IPS-15b (cell line): ENCODE results near the gene HOXB6.
A peak's percentile ranks its signal among the peaks of the same experiment; 100 is the strongest.

Source experiments
- H3K27me3 ChIP-seq: one replicate; pipeline ENCODE4 v1.6.1; 2013; ENCODE audit warnings: low read length; ENCODE audit not compliant: control insufficient read depth, insufficient read depth
- H3K36me3 ChIP-seq: one replicate; pipeline ENCODE4 v1.6.1; 2013; ENCODE audit warnings: low read length; ENCODE audit not compliant: control insufficient read depth, insufficient read depth
- H3K4me1 ChIP-seq: one replicate; pipeline ENCODE4 v1.6.1; 2013; ENCODE audit warnings: mild to moderate bottlenecking, low read length; ENCODE audit not compliant: control insufficient read depth, insufficient read depth
- H3K4me3 ChIP-seq: one replicate; pipeline ENCODE4 v1.5.1; 2013; ENCODE audit warnings: low read depth, low read length
- H3K9ac ChIP-seq: one replicate; pipeline ENCODE4 v1.6.1; 2013; ENCODE audit warnings: low read depth, mild to moderate bottlenecking, low read length
- H3K9me3 ChIP-seq: one replicate; pipeline ENCODE4 v1.6.1; 2013; ENCODE audit warnings: mild to moderate bottlenecking, low read length; ENCODE audit not compliant: control insufficient read depth, insufficient read depth

Gene HOXB6

DNA sequence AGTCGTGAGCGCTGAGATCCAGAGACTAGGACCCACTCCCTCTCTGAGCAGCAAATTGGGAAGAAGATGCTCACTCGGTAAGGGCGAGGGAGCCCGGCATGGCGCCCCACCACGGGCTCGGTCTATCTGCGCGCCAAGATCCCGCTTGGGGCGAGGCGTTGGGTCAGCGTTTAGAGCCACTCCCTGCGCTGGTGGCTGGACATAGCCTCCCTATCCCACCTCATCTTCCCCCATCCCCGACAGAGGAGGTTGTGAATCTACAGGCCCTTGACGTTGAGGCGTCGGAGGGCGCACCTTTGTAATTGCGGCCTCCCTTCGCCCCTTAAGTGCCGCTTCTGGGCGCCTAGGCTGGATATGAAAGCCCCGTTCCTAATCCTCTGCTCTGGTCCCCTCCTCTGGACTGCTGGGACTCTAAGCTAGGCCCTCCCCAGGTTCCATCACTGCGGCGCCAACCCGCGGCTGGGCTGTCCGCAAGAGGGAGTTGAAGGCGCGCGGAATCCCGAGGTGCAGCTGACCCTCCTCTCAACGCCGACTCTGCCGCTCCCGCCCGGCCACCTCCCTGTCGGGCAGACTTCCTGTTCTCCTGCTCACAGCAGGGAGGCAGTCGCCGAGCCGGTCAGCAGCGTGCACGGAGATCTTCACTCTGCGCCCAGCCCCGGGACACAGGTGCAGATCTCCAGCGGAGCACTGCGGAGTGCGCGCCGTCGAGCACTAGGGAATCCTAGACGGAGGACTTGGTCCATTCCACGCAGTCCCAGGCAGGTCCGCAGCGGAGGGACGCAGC, 37.5 kb upstream of the HOXB6 start:
- H3K9ac ChIP-seq = no peak overlapping the region
- H3K9me3 ChIP-seq = no peaks in the 10 kb centered on the region
- H3K36me3 ChIP-seq = no peaks in the 10 kb centered on the region
- H3K4me1 ChIP-seq = no peaks in the 10 kb centered on the region
- H3K27me3 ChIP-seq = peaks cover 98% of the 10 kb centered on the region
- H3K4me3 ChIP-seq = peak overlapping the region; percentile 30

DNA sequence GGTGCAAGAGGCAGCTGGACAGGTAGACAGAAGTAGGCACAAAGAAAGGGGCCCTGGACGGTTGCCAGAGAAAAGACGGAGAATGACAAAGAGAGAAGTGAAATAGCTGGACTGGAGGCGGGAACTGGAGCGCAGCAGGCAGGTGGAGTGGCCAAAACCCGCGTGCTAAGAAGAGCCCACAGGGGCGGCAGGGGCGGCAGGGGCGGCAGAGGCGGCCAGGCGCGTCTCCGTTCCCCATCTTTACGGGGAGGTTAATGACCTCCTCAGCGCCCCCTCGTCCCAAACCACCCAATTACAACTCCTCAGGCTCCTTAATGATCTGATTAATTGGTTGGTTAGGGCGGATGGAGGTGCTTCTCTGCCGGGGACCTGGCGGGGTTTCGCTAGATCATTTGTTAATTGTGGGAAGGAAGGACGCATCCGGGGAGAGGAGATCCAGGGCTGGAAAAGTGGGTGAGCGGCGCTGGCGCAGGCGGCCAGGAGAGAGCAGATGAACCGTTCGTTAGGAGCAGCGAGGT, 36.8 kb upstream of the HOXB6 start:
- Histone ChIP-seq H3K36me3 (no peaks in the 10 kb centered on the region), H3K4me3 (peak overlapping the region; percentile 28), H3K4me1 (no peaks in the 10 kb centered on the region), H3K9ac (no peak overlapping the region), H3K9me3 (no peaks in the 10 kb centered on the region), H3K27me3 (peaks cover 100% of the 10 kb centered on the region)

DNA sequence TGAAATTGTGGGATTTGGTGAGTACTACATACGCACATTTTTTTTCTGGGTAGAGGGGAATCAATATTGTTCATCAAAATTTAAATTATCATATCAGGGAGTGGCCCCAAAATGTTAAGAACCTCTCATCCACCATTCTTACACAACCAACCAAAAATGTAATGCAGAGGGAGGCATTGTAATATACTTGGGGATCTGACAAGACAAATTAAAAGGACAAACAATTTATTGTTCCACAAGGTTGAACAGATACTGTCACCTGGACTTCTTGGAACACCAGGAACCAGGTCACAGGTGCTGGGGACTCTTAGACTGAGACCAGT, 36.0 kb upstream of the HOXB6 start:
- H3K4me3 ChIP-seq = peak overlapping the region; percentile 31
- no peak overlapping the region for H3K9ac ChIP-seq
- H3K36me3 ChIP-seq = no peaks in the 10 kb centered on the region
- H3K27me3 ChIP-seq = peaks cover 99% of the 10 kb centered on the region
- no peaks in the 10 kb centered on the region for H3K4me1 ChIP-seq
- no peaks in the 10 kb centered on the region for H3K9me3 ChIP-seq

DNA sequence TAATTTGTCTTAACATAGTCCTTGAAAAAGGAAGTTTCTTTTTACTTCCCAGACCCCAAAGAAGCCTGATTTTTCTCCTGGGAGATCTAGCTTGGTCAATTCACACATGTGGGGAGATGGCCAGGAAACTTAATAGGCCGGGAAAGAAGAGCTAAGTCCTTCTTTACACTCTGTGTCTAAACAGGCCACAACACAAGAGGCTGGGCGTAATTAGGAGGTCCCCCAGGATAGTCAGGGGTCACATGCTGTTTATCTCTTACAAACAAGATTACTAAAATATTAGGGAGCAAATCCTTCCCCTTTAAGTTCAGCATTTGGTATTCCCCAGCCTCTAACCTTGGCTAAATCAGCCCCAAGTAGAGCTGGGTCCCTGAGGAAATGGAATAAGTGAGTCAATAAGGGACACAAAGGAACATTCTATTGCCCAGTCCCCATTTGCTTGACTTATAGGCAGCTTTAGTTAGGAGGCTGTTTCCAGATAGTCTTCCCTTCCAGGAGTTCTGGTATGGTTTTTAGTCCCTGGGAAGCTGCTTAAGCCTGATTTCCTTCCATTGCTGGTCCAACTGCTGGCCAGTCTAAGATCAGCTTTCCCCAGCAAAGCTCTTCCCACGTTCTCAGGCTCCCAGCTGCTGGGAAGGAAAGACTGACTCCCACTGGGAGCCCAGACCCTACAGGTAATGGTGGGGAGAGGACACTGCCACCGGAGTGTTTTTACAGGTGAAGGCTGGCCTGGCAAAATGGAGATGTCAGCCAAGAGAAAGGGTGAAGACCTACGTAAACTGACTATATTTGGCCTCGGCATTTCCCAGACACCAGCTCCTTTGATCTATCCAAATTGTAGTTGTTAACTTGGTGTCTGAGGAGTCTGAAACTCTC, 35.4 kb upstream of the HOXB6 start:
- Histone ChIP-seq H3K4me1 (no peaks in the 10 kb centered on the region), H3K9me3 (no peaks in the 10 kb centered on the region), H3K27me3 (peaks cover 99% of the 10 kb centered on the region), H3K9ac (no peak overlapping the region), H3K4me3 (no peak overlapping the region), H3K36me3 (no peaks in the 10 kb centered on the region)

DNA sequence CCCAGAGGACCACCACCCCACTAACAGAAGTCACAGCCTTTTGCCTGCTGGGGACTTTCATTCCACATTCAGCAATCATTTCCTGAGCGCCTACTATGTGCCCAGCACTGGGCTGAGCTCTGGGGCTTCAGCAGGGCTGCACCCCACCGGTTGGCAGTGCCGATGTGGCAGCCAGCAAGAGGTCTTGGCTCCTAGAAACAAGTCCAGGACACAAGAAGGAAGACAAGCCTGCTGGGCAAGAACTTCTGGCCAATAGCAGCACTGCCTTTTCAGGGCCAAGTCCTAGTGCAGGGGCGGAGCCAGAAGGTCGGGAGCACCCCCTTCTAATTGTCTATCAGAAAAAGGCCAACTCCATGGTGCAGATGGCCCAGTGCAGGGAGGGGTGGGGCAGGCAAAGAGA, 34.4 kb upstream of the HOXB6 start:
- Histone ChIP-seq H3K4me1 (no peaks in the 10 kb centered on the region), H3K36me3 (no peaks in the 10 kb centered on the region), H3K4me3 (peak overlapping the region; percentile 26), H3K9ac (no peak overlapping the region), H3K27me3 (peaks cover 99% of the 10 kb centered on the region), H3K9me3 (no peaks in the 10 kb centered on the region)

DNA sequence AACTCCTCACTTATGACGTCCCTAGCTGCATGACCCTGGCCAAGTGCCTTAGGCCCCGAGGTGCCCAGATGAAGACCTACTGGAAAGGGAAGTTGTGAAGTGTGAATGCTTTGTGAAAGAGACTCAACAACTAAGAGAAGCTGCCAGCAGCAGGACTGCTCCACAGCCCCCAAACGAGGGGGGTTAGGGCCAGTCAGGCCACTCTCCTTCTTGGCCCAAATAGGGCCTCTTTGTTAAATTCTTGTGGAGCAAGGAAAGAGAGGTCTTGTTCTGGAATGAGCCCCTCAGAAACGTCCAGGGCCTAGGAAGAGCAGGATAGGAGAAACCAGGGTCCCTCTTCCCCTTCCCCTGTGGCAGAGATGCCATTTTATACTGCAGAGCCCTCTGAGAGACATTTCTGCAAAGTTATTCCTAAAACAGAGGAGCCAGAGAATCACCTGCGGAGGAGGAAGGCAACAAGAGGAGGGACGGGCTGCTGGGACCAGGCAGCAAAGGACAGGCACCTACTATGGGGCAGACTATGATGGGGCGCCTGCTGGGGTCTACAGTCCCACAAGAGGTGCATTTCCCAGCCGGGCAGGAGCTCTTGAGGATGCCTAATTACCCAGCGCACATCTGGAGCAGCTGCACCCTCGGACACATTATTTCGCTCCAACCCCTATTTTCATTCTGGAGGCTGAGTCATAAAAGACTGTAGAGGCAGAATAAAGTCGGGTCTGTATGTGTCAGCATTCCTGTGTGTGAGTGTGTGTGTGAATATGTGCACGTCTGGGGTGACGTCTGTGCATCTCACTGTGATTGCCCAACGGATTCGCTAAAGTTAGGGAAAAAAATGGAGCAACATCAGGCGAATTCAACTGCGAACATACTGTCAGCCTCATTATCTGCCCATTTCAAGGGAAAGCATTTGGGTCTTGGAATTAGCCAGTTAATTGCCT, 32.8 kb upstream of the HOXB6 start:
- Histone ChIP-seq H3K4me3 (peak overlapping the region; percentile 27), H3K9ac (no peak overlapping the region), H3K36me3 (no peaks in the 10 kb centered on the region), H3K9me3 (no peaks in the 10 kb centered on the region), H3K27me3 (peaks cover 99% of the 10 kb centered on the region), H3K4me1 (no peaks in the 10 kb centered on the region)

DNA sequence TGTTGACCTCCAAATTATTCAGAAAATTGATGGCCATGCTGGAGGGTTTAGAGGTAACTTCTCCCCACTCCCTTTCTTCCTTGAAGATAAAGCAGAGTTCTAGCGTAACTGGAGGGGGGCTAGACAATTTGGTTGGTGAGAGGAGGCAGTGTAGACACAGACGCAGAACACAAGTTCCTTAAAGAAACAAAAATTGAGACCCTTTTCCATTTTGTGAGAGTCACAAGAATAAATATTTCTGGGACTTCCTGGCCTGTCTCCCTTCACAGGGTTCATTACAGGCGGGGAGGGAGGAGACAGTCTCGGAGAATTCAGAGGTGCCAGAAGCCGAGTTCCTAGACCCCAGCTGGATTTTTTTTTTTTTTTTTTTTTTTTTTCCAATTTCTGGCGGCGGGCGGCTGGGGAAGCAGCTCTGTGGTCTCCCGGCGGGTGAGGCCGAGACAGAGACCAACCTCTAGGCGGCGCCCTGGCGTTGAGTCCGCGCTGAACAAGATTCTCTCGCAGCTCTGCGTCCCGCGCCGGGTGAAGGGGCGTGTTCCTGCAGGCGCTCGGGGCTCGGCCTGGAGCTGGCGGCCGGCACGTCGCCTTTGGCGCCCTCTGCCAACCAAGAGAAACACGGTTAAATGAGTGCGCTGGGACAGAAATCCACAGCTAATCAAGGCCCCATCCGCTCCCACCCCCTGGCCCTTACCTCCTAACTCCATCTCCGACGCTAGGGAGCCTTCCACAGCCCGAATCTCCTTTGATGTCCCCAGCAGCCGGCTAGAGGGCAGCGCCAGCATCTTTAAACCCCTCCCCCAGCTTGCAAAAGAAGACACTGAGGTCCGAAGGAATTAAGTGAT, 31.6 kb upstream of the HOXB6 start:
- no peaks in the 10 kb centered on the region for H3K9me3 ChIP-seq
- no peak overlapping the region for H3K9ac ChIP-seq
- no peaks in the 10 kb centered on the region for H3K4me1 ChIP-seq
- no peak overlapping the region for H3K4me3 ChIP-seq
- H3K36me3 ChIP-seq = no peaks in the 10 kb centered on the region
- peaks cover 99% of the 10 kb centered on the region for H3K27me3 ChIP-seq

DNA sequence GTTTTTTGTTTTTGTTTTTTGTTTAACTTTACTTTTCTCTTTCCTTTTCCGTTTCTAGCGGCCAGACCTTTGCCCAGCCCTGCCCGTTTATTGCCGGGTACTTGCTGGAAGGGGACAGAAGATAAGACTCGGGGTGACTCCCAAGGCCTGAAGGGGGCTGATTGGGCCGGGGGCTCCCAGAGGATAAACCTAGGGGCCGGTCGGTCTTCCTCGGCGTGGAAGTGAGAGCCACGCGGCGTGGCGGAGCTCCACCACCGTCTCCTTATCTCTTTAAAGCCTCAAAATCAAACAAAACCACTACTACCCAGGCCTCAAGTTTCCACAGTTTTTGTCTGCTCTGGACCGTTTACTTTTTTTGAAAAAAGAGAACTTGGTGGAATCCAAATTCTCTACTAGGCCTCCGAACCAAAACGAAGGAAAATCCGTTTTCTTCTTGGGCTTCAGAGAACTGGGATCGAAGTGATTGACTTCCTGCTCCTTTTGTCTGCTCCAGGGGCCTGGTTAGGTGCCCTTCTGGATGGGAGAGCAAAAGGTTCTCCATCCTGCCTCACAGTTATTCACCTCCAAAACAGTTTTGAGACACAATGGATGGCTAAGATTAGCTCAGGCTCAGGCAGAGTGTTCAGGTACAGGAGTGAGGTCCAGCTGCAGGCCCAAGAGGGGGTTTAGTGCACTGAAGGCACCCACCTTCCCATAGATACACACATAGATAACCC, 29.9 kb upstream of the HOXB6 start:
- Histone ChIP-seq H3K9me3 (no peaks in the 10 kb centered on the region), H3K27me3 (peaks cover 99% of the 10 kb centered on the region), H3K4me3 (no peak overlapping the region), H3K4me1 (no peaks in the 10 kb centered on the region), H3K36me3 (no peaks in the 10 kb centered on the region), H3K9ac (no peak overlapping the region)

DNA sequence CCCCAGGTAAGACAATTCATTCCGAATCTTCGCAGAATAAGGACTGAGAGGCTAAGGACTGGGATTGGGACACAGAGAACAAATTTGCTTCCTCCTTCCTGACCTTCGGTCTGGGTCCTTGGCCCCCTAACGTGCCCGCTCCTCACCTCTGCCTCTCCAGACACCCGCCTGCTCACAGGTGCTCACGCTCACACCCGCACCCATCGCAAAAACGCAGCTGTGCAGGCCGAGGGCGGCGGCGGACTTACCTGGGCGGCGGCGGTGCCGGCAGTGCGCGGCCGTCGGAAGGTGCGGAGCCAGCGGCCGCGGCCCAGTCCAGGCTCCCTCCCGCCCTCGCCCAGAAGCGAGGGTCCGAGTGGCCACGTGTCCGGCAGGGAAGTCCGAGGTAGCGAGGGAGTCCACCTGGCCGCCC, 28.5 kb upstream of the HOXB6 start:
- Histone ChIP-seq H3K9me3 (no peaks in the 10 kb centered on the region), H3K9ac (no peak overlapping the region), H3K27me3 (peaks cover 99% of the 10 kb centered on the region), H3K4me3 (peak overlapping the region; percentile 20), H3K4me1 (no peaks in the 10 kb centered on the region), H3K36me3 (no peaks in the 10 kb centered on the region)

DNA sequence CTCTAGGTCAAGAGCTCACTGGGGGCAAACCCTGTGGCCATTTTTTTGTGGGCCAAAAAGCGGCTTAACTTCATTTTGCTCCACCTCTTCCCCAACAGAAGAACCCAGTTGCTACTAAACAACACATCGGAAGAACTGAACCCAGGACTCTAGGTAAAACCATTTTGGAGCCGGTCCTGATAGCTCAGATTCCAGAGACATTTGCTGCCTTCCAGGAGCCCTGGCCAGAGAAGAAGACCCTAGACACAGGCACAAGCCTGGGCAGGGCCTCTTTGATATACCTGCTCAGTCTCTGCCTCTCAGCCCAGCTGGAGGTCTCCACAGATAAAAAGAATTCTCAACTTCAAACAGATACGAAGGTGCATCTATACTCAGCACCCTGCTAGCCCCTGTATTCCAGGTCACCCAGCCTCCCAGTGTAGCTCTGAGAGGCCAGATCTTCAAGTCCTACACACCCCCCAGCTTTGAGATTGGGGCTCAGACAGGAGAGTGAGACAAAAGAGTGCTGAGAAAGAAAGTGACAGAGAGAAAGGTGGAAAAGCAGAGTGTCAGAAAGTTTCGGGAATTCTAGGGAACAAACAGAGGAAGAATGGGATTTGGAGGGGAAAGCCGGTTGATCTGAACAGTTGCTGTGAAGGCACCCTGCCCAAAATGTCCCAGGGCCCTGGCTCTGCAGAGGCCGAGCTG, 27.9 kb upstream of the HOXB6 start:
- peaks cover 99% of the 10 kb centered on the region for H3K27me3 ChIP-seq
- no peak overlapping the region for H3K9ac ChIP-seq
- H3K36me3 ChIP-seq = no peaks in the 10 kb centered on the region
- H3K4me3 ChIP-seq = peak overlapping the region; percentile 20
- no peaks in the 10 kb centered on the region for H3K9me3 ChIP-seq
- H3K4me1 ChIP-seq = no peaks in the 10 kb centered on the region
